ENCODE data around the gene CCDC186.
"Not testable (repeated sequence)": the region's sequence is repeated elsewhere in the genome, so short reads cannot be mapped to it uniquely, and the experiment has no call there.

Gene CCDC186

GRCh38 chr10:114143160-114143559 is 30.8 kb downstream of the CCDC186 start:
- no peak overlapping the region for H3K4me3 ChIP-seq
- no peak for DNase-seq (ENCODE audit: low read depth, low spot score)
- no peak overlapping the region for H3K9ac ChIP-seq (ENCODE audit: insufficient read length)
- H3K36me3 ChIP-seq (ENCODE audit: insufficient read depth, low read length): no peaks in the 10 kb centered on the region
- no peak overlapping the region for H3K27ac ChIP-seq
- no peaks in the 10 kb centered on the region for H3K9me3 ChIP-seq (ENCODE audit: low read depth, low read length)
- TF ChIP-seq FOXP2 (optimal IDR thresholded peaks at IDR 0.05; ENCODE audit: control extremely low read depth, extremely low read length, insufficient read depth) (no peak), POLR2AphosphoS5 (IDR thresholded peaks at IDR 0.05; ENCODE audit: borderline replicate concordance, low read depth, low read length) (no peak), EZH2 (IDR thresholded peaks at IDR 0.05) (no peak)

DNA sequence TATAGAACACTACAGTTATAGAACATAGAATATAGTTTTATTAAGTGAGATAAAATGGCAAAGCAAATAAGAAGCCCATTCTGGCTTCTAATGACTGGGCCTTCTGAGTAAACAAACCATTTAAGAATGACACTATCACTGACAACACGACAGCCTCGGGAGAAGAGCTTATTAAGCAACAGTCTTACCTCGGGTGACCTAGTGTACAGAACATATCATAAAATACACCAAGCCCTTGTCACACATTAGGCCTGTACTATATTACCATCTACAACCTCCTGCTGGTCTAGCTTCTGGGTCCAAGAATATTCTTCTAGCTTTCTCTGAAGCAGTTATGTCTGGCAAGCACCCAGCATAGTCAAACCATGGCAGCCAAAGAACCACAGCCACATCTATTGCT is 32.0 kb downstream of the CCDC186 start:
- H3K4me3 ChIP-seq: no peak overlapping the region
- no peak overlapping the region for H3K9ac ChIP-seq (ENCODE audit: insufficient read length)
- no peaks in the 10 kb centered on the region for H3K36me3 ChIP-seq (ENCODE audit: insufficient read depth, low read length)
- TF ChIP-seq FOXP2 (optimal IDR thresholded peaks at IDR 0.05; ENCODE audit: control extremely low read depth, extremely low read length, insufficient read depth) (no peak), POLR2AphosphoS5 (IDR thresholded peaks at IDR 0.05; ENCODE audit: borderline replicate concordance, low read depth, low read length) (no peak)
- no peaks in the 10 kb centered on the region for H3K9me3 ChIP-seq (ENCODE audit: low read depth, low read length)
- no peak for DNase-seq (ENCODE audit: low read depth, low spot score)
- H3K27ac ChIP-seq: no peak overlapping the region

DNA sequence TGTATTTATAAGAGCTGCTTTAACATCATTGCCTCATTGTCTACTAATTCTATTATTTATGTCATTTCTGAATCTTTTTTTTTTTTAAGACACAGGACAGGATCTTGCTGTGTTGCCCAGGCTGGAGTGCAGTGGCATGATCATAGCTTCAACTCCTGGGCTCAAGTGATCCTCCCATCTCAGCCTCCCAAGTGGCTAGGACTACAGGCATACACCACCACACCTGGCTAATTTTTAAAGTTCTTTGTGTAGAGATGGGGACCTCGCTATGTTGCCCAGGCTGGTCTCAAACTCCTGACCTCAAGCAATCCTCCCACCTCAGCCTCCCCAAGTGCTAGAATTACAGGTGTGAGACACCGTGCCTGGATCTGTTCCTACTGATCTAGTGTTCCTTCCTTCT is 33.2 kb downstream of the CCDC186 start:
- not testable (repeated sequence) for H3K9me3 ChIP-seq (ENCODE audit: low read depth, low read length)

DNA sequence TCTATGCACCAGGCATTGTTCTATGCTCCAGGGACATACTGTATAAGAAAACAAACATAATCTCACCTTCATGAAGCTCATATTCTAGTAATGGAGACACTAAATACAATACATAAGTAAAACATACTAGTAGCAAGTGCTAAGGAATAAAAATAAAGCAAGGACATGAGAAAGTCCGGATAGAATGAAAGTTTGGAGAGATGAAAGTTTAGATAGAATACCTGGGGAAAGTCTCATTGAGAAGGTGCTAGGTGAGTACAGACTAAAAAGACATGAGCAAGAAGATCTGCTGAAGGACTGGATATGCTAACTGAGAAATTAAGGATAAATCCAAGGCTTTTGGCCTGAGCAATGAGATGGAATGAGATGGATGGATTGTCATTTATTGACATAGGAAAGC is 34.0 kb downstream of the CCDC186 start:
- Histone ChIP-seq H3K27ac (no peak overlapping the region), H3K9me3 (ENCODE audit: low read depth, low read length) (no peaks in the 10 kb centered on the region), H3K9ac (ENCODE audit: insufficient read length) (no peak overlapping the region), H3K36me3 (ENCODE audit: insufficient read depth, low read length) (no peaks in the 10 kb centered on the region), H3K4me3 (no peak overlapping the region)
- TF ChIP-seq POLR2AphosphoS5 (IDR thresholded peaks at IDR 0.05; ENCODE audit: borderline replicate concordance, low read depth, low read length): no peak
- no peak for TF ChIP-seq EZH2 (IDR thresholded peaks at IDR 0.05)
- no peak for TF ChIP-seq FOXP2 (optimal IDR thresholded peaks at IDR 0.05; ENCODE audit: control extremely low read depth, extremely low read length, insufficient read depth)
- no peak for DNase-seq (ENCODE audit: low read depth, low spot score)

More for the DNA sequence above, 33.2 kb downstream of the CCDC186 start:
- H3K36me3 ChIP-seq (ENCODE audit: insufficient read depth, low read length); DNase-seq (ENCODE audit: low read depth, low spot score); H3K4me3 ChIP-seq; H3K27ac ChIP-seq; H3K9ac ChIP-seq (ENCODE audit: insufficient read length): not testable (repeated sequence)

DNA sequence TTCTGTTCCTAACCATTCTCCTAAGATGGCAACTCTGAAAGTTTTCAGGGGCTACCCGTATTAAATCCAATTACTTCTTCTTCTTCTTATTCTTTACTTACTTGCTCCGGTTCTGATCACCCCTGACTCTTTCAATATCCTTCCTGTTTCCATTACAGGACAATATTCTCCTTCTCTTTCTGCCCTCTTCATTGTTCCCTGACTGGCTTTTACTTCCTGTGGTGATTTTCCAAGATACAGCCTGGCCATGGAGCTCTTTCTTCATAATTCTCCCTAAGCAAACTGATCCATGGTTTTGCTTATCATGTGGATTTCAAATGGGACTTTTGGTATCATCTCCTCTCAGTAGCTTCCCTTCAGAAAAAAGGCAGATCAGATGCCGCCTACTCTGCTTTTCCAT is 35.4 kb downstream of the CCDC186 start:
- Histone ChIP-seq H3K9me3 (ENCODE audit: low read depth, low read length) (no peaks in the 10 kb centered on the region), H3K36me3 (ENCODE audit: insufficient read depth, low read length) (no peaks in the 10 kb centered on the region), H3K4me3 (no peak overlapping the region), H3K27ac (no peak overlapping the region), H3K9ac (ENCODE audit: insufficient read length) (no peak overlapping the region)
- TF ChIP-seq EZH2 (IDR thresholded peaks at IDR 0.05): no peak
- no peak for TF ChIP-seq FOXP2 (optimal IDR thresholded peaks at IDR 0.05; ENCODE audit: control extremely low read depth, extremely low read length, insufficient read depth)
- no peak for TF ChIP-seq POLR2AphosphoS5 (IDR thresholded peaks at IDR 0.05; ENCODE audit: borderline replicate concordance, low read depth, low read length)
- no peak for DNase-seq (ENCODE audit: low read depth, low spot score)

- no peaks in the 10 kb centered on the region for H3K9me3 ChIP-seq (ENCODE audit: low read depth, low read length)
- TF ChIP-seq EZH2 (IDR thresholded peaks at IDR 0.05) (no peak), POLR2AphosphoS5 (IDR thresholded peaks at IDR 0.05; ENCODE audit: borderline replicate concordance, low read depth, low read length) (no peak), FOXP2 (optimal IDR thresholded peaks at IDR 0.05; ENCODE audit: control extremely low read depth, extremely low read length, insufficient read depth) (no peak)
- no peak overlapping the region for H3K4me3 ChIP-seq
- no peak overlapping the region for H3K9ac ChIP-seq (ENCODE audit: insufficient read length)
- DNase-seq (ENCODE audit: low read depth, low spot score): no peak
- H3K36me3 ChIP-seq (ENCODE audit: insufficient read depth, low read length): no peaks in the 10 kb centered on the region
- no peak overlapping the region for H3K27ac ChIP-seq
Observed at GRCh38 chr10:114135476-114135875, 38.5 kb downstream of the CCDC186 start.

- no peak for DNase-seq (ENCODE audit: low read depth, low spot score)
- Histone ChIP-seq H3K36me3 (ENCODE audit: insufficient read depth, low read length) (no peaks in the 10 kb centered on the region), H3K9me3 (ENCODE audit: low read depth, low read length) (no peaks in the 10 kb centered on the region), H3K27ac (no peak overlapping the region), H3K4me3 (no peak overlapping the region), H3K9ac (ENCODE audit: insufficient read length) (no peak overlapping the region)
- no peak for TF ChIP-seq FOXP2 (optimal IDR thresholded peaks at IDR 0.05; ENCODE audit: control extremely low read depth, extremely low read length, insufficient read depth)
- TF ChIP-seq POLR2AphosphoS5 (IDR thresholded peaks at IDR 0.05; ENCODE audit: borderline replicate concordance, low read depth, low read length): no peak
- no peak for TF ChIP-seq EZH2 (IDR thresholded peaks at IDR 0.05)
Observed at GRCh38 chr10:114131094-114131493, 42.9 kb downstream of the CCDC186 start.

DNA sequence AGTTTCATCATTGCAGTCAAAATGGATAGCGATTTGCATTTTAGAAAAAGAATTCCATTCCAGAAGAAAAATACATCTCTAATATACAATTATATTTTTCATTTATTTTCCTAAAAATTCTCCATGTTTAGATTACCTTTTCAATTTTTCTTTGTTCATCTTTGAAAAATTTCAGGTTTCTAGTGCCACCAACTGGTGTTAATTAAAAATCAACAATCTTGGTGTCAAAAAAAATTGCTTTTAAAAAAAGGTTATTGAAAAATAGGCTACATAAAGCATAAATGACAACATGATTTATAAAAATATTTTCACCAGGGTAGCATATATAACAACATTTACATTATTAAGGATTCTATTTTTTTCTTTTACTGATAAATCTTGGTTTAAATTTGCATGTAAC is 53.0 kb downstream of the CCDC186 start:
- Histone ChIP-seq H3K27ac (no peak overlapping the region), H3K9me3 (ENCODE audit: low read depth, low read length) (no peaks in the 10 kb centered on the region), H3K4me3 (no peak overlapping the region), H3K36me3 (ENCODE audit: insufficient read depth, low read length) (no peaks in the 10 kb centered on the region), H3K9ac (ENCODE audit: insufficient read length) (no peak overlapping the region)
- TF ChIP-seq FOXP2 (optimal IDR thresholded peaks at IDR 0.05; ENCODE audit: control extremely low read depth, extremely low read length, insufficient read depth) (no peak), EZH2 (IDR thresholded peaks at IDR 0.05) (no peak), POLR2AphosphoS5 (IDR thresholded peaks at IDR 0.05; ENCODE audit: borderline replicate concordance, low read depth, low read length) (no peak)
- no peak for DNase-seq (ENCODE audit: low read depth, low spot score)

GRCh38 chr10:114118514-114118913 is 55.5 kb downstream of the CCDC186 start:
- DNase-seq (ENCODE audit: low read depth, low spot score): no peak

More at GRCh38 chr10:114118514-114118913, 55.5 kb downstream of the CCDC186 start:
- H3K9ac ChIP-seq (ENCODE audit: insufficient read length): no peak overlapping the region
- TF ChIP-seq POLR2AphosphoS5 (IDR thresholded peaks at IDR 0.05; ENCODE audit: borderline replicate concordance, low read depth, low read length) (no peak), EZH2 (IDR thresholded peaks at IDR 0.05) (no peak), FOXP2 (optimal IDR thresholded peaks at IDR 0.05; ENCODE audit: control extremely low read depth, extremely low read length, insufficient read depth) (no peak)
- no peaks in the 10 kb centered on the region for H3K9me3 ChIP-seq (ENCODE audit: low read depth, low read length)
- no peaks in the 10 kb centered on the region for H3K36me3 ChIP-seq (ENCODE audit: insufficient read depth, low read length)
- no peak overlapping the region for H3K4me3 ChIP-seq
- H3K27ac ChIP-seq: no peak overlapping the region
